Mesenteric fat pad (tissue), 1 donor: Measurements from ENCODE around the gene APP. TPM values are rescaled to one million over a fixed set of nuclear protein-coding genes. Genes with fewer than 3 reads are reported as not detected.
"Not testable (repeated sequence)": the region's sequence is repeated elsewhere in the genome, so short reads cannot be mapped to it uniquely, and the experiment has no call there.

Source experiments
- DNase-seq: peaks from one replicate; pipeline ENCODE4 v3.0.0-alpha.2; 2020; ENCODE audit warnings: low spot score
- total RNA-seq: library from RNA; stranded (reverse); fragmentation: NEBNext Ultra II Directional; extraction: Animal tissue kit (Norgen Biotek cat#: 25700); gene quantifications from one replicate; pipeline ENCODE4 v1.2.1, GENCODE V29; 2021
- donor health status: DM: yes; HTN: yes; CAD: no.

APP gene
- total RNA-seq, 1 donor from 2014 or later: 317 TPM

GRCh38 chr21:26165331-26165730 is 5.2 kb downstream of the APP start:
- no peak for DNase-seq

- no peak for DNase-seq
These were observed 6.3 kb downstream of the APP start for GRCh38 chr21:26164311-26164710.

- no peak for DNase-seq
These were observed 8.5 kb downstream of the APP start for GRCh38 chr21:26162081-26162480.

DNA sequence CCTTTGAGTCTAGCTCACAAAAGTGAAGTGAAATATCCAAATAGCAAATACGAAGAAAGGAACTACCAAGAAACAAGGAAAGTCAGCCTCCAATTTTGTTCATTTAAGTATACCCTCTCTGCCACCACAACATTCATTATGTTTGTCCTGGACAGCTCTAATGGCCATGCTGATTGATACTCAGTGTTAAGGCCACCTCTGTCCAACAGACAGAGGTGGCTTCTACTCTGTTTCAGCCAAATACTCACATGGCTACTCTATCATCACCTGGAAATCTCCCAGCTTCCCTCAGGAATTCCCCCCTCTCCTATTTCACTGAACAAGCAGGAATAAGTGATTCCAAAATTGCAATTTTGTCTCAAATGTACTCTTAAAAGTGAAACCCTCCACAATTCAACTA is 10.7 kb downstream of the APP start:
- no peak for DNase-seq

DNA sequence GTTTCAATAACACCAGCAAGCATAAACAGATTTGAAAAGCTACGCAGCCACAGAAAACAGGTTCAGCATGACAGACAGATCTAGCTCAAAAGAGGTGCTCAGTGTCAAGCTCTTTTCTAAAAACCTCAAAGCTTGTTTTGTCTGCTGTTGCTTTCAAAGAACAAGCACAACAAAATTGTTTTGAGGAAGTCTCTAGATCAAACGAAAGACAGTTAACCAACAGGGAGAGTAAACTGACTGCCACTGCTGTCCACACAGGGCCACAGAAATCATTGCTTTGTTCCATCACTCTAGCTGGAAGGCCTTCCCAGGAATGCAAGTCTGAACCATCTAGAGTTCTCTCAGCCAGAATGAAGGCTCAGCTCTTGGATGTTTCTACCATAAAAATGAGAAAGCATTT is 12.8 kb downstream of the APP start:
- DNase-seq: no peak

GRCh38 chr21:26154753-26155152 is 15.8 kb downstream of the APP start:
- no peak for DNase-seq

DNA sequence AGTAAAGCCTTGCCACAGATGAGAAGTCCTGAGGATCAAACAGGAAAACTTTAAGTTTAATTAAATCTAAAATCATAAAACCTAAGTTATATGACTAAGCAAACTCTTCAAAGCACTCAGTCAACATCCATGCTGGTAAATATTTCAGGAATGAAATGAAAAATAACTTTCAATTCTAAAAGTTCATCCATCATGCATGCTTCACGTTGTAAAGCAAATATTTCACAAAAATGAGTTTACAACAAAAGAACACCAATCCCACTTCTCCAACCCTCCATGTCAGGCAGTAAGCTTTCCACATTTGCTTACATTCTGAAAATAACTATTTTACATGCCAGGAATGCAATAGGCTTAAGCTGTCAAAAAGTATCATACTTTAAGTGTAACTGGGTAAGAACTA is 16.8 kb downstream of the APP start:
- DNase-seq: no peak

- DNase-seq: no peak
These were observed 21.7 kb downstream of the APP start for GRCh38 chr21:26148840-26149354.

DNA sequence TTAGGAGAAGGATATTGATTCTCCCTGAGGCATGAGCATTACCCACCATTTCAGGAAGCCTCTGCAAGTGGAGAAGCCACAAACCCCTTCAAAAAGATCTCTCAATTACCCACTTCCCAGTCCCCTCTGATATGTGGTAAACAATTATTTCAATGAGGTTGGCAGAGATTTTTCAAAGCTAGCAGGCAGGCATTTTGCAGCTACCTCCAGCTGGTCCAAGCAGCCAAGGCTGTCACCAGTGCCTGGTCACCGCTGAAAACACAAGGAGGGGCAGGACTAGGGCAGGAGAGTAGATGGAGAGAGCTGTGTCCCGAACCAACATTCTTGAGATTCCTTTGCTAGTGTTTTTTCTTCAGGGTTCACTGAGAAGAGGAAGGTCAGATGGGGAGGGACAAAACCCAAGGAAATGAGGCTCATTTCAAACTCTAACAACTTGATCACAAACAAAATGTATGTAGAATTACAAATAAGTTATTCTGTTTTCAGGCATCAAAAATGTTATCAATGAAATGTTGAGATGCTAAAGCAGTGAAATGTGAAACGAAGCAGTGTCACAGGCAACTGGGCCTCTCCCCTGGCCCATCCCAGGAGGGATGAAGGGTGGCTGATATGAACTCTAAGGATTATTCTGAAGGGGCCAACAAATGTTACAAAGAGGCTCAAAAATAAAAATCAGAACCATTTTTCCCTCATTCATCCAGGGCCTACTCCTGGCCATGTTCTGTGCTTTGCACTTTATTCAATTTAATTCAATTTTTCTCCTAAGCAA is 22.3 kb downstream of the APP start:
- no peak for DNase-seq

- no peak for DNase-seq
These were observed 23.0 kb downstream of the APP start for GRCh38 chr21:26147535-26147934.

DNA sequence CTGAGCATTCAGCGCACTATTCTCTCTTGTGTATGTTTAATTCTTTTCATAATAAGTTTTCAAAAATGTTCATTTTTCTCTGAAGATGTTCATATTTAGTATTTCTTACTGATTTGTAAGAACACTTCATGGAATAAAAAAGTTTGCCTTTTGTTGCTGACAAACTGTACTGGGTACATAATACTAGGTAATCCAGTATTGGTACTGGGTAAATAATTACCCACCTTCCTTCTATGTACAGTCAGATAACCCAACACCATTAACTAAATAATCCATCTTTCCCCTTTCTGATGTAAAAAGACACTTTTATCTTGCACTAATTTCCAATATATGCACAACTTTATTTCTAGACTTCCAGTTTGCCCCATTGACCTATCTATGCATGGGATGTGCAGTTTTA is 23.9 kb downstream of the APP start:
- DNase-seq: no peak

GRCh38 chr21:26144031-26144430 is 26.5 kb downstream of the APP start:
- no peak for DNase-seq

- no peak for DNase-seq
These were observed 28.2 kb downstream of the APP start for GRCh38 chr21:26142363-26142762.

GRCh38 chr21:26140926-26141325 is 29.6 kb downstream of the APP start:
- no peak for DNase-seq

DNA sequence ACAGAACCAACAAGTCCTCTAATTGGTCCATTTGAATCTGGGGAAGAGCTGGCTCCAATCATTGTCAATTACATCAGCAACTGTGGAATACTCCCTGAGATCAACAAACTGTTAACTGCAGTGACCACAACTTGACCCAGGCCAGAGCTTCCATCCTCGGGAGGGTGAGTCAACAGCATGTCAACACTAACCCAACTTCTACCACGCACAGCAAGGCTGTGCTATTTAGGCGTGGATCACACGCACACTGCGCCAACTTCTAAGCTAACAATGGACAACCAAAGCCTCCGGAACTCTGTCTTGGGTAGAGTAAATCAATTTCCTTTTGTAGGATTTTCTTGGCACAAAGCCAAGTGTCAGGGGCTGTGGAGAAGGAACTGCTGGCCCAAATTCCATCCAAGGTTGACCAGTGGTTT is 30.4 kb downstream of the APP start:
- no peak for DNase-seq

DNA sequence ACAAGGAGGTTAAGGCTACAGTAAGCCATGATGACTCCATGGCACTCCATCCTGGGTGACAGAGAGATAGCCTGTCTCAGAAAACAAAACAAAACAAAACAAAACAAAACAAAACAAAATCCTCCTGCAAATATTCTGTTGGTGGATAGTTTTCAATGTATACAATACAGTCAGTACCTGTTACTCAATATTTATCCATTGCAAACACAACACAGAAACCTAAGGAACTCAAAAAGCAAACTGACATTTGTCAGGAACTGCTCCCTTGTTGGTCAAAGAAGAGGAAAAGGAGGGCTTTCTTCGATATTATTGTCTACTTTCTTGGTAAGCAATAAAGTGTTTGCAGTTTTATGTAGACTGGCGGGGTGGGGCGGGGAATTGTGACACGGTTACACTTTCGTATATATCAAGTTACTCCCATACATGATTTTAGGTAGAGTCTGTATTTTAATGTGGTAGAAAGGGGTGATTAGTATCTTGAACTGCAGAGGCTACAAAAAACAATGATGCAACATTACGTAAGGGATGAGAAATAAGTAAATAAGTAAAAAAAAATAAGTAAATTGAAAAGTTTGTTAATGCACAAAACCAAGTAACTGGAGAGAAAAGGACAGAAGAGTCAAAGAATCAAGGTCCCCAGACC is 31.8 kb downstream of the APP start:
- DNase-seq: no peak

- no peak for DNase-seq
These were observed 33.0 kb downstream of the APP start for GRCh38 chr21:26137379-26138060.

DNA sequence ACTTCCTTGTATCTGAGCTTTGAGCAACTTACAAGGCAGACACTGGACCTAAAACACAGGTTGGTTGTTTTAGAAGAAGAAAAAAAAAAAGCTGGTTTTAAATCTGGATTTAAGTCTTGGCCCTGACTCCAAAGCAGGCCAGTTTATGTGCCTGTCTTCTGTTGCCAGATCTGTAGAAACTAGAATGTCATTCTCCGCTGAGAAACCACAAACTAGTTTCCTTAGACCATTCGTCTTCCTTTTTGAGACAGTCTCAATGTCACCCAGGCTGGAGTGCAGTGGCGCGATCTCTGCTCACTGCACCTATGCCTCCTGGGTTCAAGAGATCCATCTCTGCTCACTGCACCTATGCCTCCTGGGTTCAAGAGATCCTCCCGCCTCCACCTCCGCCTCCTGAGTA is 33.9 kb downstream of the APP start:
- DNase-seq: no peak

GRCh38 chr21:26135520-26135919 is 35.0 kb downstream of the APP start:
- DNase-seq: no peak

- DNase-seq: no peak
These were observed 39.0 kb downstream of the APP start for GRCh38 chr21:26131554-26131953.

- DNase-seq: not testable (repeated sequence)
These were observed 39.5 kb downstream of the APP start for GRCh38 chr21:26131053-26131452.

DNA sequence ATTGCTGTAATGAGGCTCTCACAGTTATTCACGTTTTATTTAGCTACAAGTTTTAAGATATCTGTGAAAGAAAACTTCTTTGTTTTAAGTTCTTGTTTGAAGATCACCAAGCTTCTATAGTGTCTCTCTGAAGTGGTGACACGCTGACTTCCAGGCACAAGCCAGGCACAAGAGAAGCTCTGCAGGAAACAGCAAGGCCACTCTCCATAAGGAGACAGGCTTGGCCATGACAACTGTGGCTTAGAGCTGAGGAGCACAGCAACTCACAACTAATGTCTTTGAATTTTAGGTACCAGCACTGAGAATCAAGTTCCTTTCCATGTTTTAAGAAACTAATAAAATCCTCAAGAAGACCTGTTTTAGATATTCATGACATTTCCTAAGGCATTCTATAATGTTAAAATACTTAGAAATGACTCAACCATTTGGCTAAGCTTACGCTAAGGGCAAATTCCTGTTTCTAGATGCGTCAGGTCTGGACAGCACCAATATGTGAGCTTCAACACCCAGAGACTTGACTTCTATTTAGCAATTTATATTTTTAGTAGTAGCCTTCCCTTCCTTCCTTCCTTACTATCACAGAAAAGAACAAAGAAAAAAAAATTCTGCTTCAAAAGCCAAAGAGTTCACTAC is 40.2 kb downstream of the APP start:
- DNase-seq: no peak
